GM12864 (cell line): ENCODE data around the gene KCNJ2.

Source experiments
- DNase-seq: peaks from one replicate; pipeline ENCODE4 v3.0.0-alpha.2; 2011; ENCODE audit warnings: low read depth
- H3K4me3 ChIP-seq: 2 replicates; pipeline ENCODE4 v1.5.1; 2011; ENCODE audit warnings: mild to moderate bottlenecking, low read depth, low read length, control low read depth
- CTCF ChIP-seq: IDR thresholded peaks from 2 replicates; pipeline ENCODE4 v1.5.1; 2011; ENCODE audit warnings: low read depth, mild to moderate bottlenecking, moderate library complexity, low read length, control low read depth, inconsistent platforms; ENCODE audit errors: missing control alignments

The KCNJ2 gene

GRCh38 chr17:70208080-70208794 lies 38.9 kb downstream of the KCNJ2 start:
- no peak for TF ChIP-seq CTCF
- no peak overlapping the region for H3K4me3 ChIP-seq
- DNase-seq = no peak

GRCh38 chr17:70208825-70209555 lies 39.7 kb downstream of the KCNJ2 start:
- no peak for TF ChIP-seq CTCF
- H3K4me3 ChIP-seq = no peak overlapping the region
- no peak for DNase-seq

- H3K4me3 ChIP-seq = no peak overlapping the region
- no peak for TF ChIP-seq CTCF
- DNase-seq = no peak
Measured at GRCh38 chr17:70215656-70216055, 46.3 kb downstream of the KCNJ2 start.

GRCh38 chr17:70217571-70217970 lies 48.2 kb downstream of the KCNJ2 start:
- DNase-seq = no peak
- no peak overlapping the region for H3K4me3 ChIP-seq
- no peak for TF ChIP-seq CTCF

- DNase-seq = no peak
- no peak for TF ChIP-seq CTCF
- H3K4me3 ChIP-seq = no peak overlapping the region
Measured at GRCh38 chr17:70225276-70225675, 55.9 kb downstream of the KCNJ2 start.
